ENCODE data around the gene COX8A.

The COX8A gene

GRCh38 chr11:64003807-64004589 is 29.6 kb downstream of the COX8A start:
- no peak for FAIRE-seq

GRCh38 chr11:64004590-64004984 is 30.2 kb downstream of the COX8A start:
- FAIRE-seq: no peak

- no peak for FAIRE-seq
Observed at GRCh38 chr11:64005691-64006090, 31.3 kb downstream of the COX8A start.

- no peak for FAIRE-seq
Observed at GRCh38 chr11:64006398-64006797, 32.0 kb downstream of the COX8A start.

- no peak for FAIRE-seq
Observed at GRCh38 chr11:64007160-64007628, 32.8 kb downstream of the COX8A start.

- FAIRE-seq: no peak
Observed at GRCh38 chr11:64007629-64008282, 33.3 kb downstream of the COX8A start.

GRCh38 chr11:64008283-64008913 is 34.0 kb downstream of the COX8A start:
- no peak for FAIRE-seq

GRCh38 chr11:64008914-64009633 is 34.7 kb downstream of the COX8A start:
- FAIRE-seq: no peak

GRCh38 chr11:64009710-64010109 is 35.3 kb downstream of the COX8A start:
- FAIRE-seq: no peak

- FAIRE-seq: no peak
Observed at GRCh38 chr11:64010783-64011182, 36.4 kb downstream of the COX8A start.

GRCh38 chr11:64011371-64011770 is 37.0 kb downstream of the COX8A start:
- no peak for FAIRE-seq

GRCh38 chr11:64013141-64013896 is 38.9 kb downstream of the COX8A start:
- FAIRE-seq: no peak

GRCh38 chr11:64014356-64014755 is 39.9 kb downstream of the COX8A start:
- FAIRE-seq: no peak

- no peak for FAIRE-seq
Observed at GRCh38 chr11:64015510-64015909, 41.1 kb downstream of the COX8A start.

GRCh38 chr11:64015935-64016845 is 41.8 kb downstream of the COX8A start:
- no peak for FAIRE-seq

GRCh38 chr11:64017945-64018224 is 43.5 kb downstream of the COX8A start:
- FAIRE-seq: no peak

GRCh38 chr11:64018310-64018709 is 43.9 kb downstream of the COX8A start:
- FAIRE-seq: no peak

GRCh38 chr11:64019106-64020037 is 45.0 kb downstream of the COX8A start:
- no peak for FAIRE-seq

- no peak for FAIRE-seq
Observed at GRCh38 chr11:64020976-64021756, 46.7 kb downstream of the COX8A start.

- FAIRE-seq: no peak
Observed at GRCh38 chr11:64021757-64022093, 47.3 kb downstream of the COX8A start.
